IMR-90 (cell line): ENCODE results near the gene ILF3. TPM values are rescaled to one million over a fixed set of nuclear protein-coding genes. Genes with fewer than 3 reads are reported as not detected.

ENCODE experiments used
- ATAC-seq: fragments of 200-7000 bp; cut with Tn5 transposase; 2 replicates; pipeline ENCODE4 v1.9.1; 2020; ENCODE audit warnings: low read depth, mild to moderate bottlenecking, moderate library complexity
- BruUV-seq: library from RNA; stranded (reverse); fragments of 400-500 nt; replicated peaks from 2 replicates; lab custom pipeline; 2021; lab: Mats Ljungman, UMichigan
- CTCF ChIA-PET: fragments of 300-600 bp; formaldehyde crosslinking; extraction: SDS; loops from one replicate; lab custom pipeline; 2021; ENCODE audit warnings: antibody characterized with exemption; lab: Yijun Ruan, JAX
- POLR2A ChIA-PET: fragments of 300-600 bp; sonication (Branson Sonifier 250); formaldehyde crosslinking; loops from one replicate; lab custom pipeline; 2022; ENCODE audit warnings: antibody characterized with exemption; ENCODE audit not compliant: unreplicated experiment; lab: Charles Lee
- DNase-seq: peaks from one replicate; pipeline ENCODE4 v3.0.0; 2013
- H2AFZ ChIP-seq: replicated peaks from 2 replicates; pipeline ENCODE3; 2013; ENCODE audit warnings: low read length, mild to moderate bottlenecking; ENCODE audit not compliant: poor library complexity
- H2AK5ac ChIP-seq: 2 replicates; pipeline ENCODE4 v1.6.1; 2013; ENCODE audit warnings: low read depth, low read length, inconsistent platforms
- H2AK9ac ChIP-seq: replicated peaks from 2 replicates; pipeline ENCODE3; 2013; ENCODE audit warnings: mild to moderate bottlenecking, low read depth, low read length, moderate library complexity; ENCODE audit not compliant: poor library complexity
- H2BK120ac ChIP-seq: 2 replicates; pipeline ENCODE4 v1.6.1; 2013; ENCODE audit warnings: low read depth, low read length, inconsistent platforms
- H2BK15ac ChIP-seq: 3 replicates; pipeline ENCODE4 v1.6.1; 2013; ENCODE audit warnings: low read depth, low read length, inconsistent platforms
- H2BK20ac ChIP-seq: 2 replicates; pipeline ENCODE4 v1.6.1; 2013; ENCODE audit warnings: low read depth, mild to moderate bottlenecking, inconsistent platforms, low read length, moderate library complexity
- H2BK5ac ChIP-seq: 2 replicates; pipeline ENCODE4 v1.6.1; 2013; ENCODE audit warnings: mild to moderate bottlenecking, low read depth, low read length, inconsistent platforms; ENCODE audit not compliant: poor library complexity, severe bottlenecking
- H3K14ac ChIP-seq: replicated peaks from 2 replicates; pipeline ENCODE4 v1.6.1; 2013; ENCODE audit warnings: low read depth, low read length, inconsistent platforms
- H3K18ac ChIP-seq: 2 replicates; pipeline ENCODE4 v1.6.1; 2013; ENCODE audit warnings: low read depth, low read length, control low read depth
- H3K23ac ChIP-seq: 2 replicates; pipeline ENCODE4 v1.6.1; 2013; ENCODE audit warnings: low read depth, low read length, inconsistent platforms
- H3K27ac ChIP-seq: 2 replicates; pipeline ENCODE4 v1.5.1; 2013; ENCODE audit warnings: mild to moderate bottlenecking, control low read depth, low read length; ENCODE audit not compliant: insufficient read depth
- H3K27me3 ChIP-seq: 2 replicates; pipeline ENCODE4 v1.6.1; 2013; ENCODE audit warnings: low read length; ENCODE audit not compliant: control insufficient read depth, insufficient read depth
- H3K36me3 ChIP-seq: 2 replicates; pipeline ENCODE4 v1.6.1; 2013; ENCODE audit warnings: low read length, mixed read lengths; ENCODE audit not compliant: control insufficient read depth, insufficient read depth
- H3K4ac ChIP-seq: 2 replicates; pipeline ENCODE4 v1.6.1; 2013; ENCODE audit warnings: low read depth, low read length, inconsistent platforms
- H3K4me1 ChIP-seq: 2 replicates; pipeline ENCODE4 v1.6.1; 2013; ENCODE audit warnings: low read length, mixed read lengths; ENCODE audit not compliant: control insufficient read depth, insufficient read depth
- H3K4me2 ChIP-seq: 2 replicates; pipeline ENCODE4 v1.6.1; 2013; ENCODE audit warnings: low read depth, mild to moderate bottlenecking, control low read depth, low read length, moderate library complexity
- H3K4me3 ChIP-seq: 2 replicates; pipeline ENCODE4 v1.5.1; 2013; ENCODE audit warnings: low read depth, mild to moderate bottlenecking, control low read depth, low read length, moderate library complexity; ENCODE audit not compliant: insufficient read depth
- H3K56ac ChIP-seq: 2 replicates; pipeline ENCODE4 v1.6.1; 2013; ENCODE audit warnings: low read length, inconsistent platforms; ENCODE audit not compliant: insufficient read depth; ENCODE audit errors: extremely low read depth
- H3K79me1 ChIP-seq, 2 experiments: 2 replicates each; pipeline ENCODE4 v1.6.1; 2013; ENCODE audit warnings: low read length in 2 of 2, inconsistent platforms in 1 of 2, low read depth in 1 of 2
- H3K9ac ChIP-seq: 2 replicates; pipeline ENCODE4 v1.6.1; 2013; ENCODE audit warnings: low read depth, low read length, control low read depth
- H3K9me1 ChIP-seq: 2 replicates; pipeline ENCODE4 v1.6.1; 2013; ENCODE audit warnings: low read length, inconsistent platforms; ENCODE audit not compliant: insufficient read depth
- H3K9me3 ChIP-seq: 2 replicates; pipeline ENCODE4 v1.6.1; 2013; ENCODE audit warnings: low read length; ENCODE audit not compliant: control insufficient read depth, insufficient read depth
- H4K20me1 ChIP-seq: 2 replicates; pipeline ENCODE4 v1.6.1; 2013; ENCODE audit warnings: low read length, inconsistent platforms; ENCODE audit not compliant: insufficient read depth
- H4K5ac ChIP-seq: 2 replicates; pipeline ENCODE4 v1.6.1; 2013; ENCODE audit warnings: mild to moderate bottlenecking, low read depth, low read length, control low read depth
- H4K8ac ChIP-seq, 2 experiments: 2 replicates each; pipeline ENCODE4 v1.6.1; 2013; ENCODE audit warnings: low read depth in 2 of 2, low read length in 2 of 2, control low read depth in 1 of 2, inconsistent platforms in 1 of 2
- H4K91ac ChIP-seq: 2 replicates; pipeline ENCODE4 v1.6.1; 2013; ENCODE audit warnings: low read depth, low read length, inconsistent platforms; ENCODE audit not compliant: insufficient read depth
- BHLHE40 ChIP-seq: fragments of 150-350 bp; IDR thresholded peaks from 2 replicates; pipeline ENCODE4 v1.6.1; 2016; ENCODE audit warnings: mild to moderate bottlenecking, low read depth, low read length
- CEBPB ChIP-seq: IDR thresholded peaks from 2 replicates; pipeline ENCODE4 v1.6.1; 2012; ENCODE audit warnings: low read depth, low read length, improper control_type of control experiment
- FOS ChIP-seq: fragments of 150-350 bp; IDR thresholded peaks from 2 replicates; pipeline ENCODE4 v1.6.1; 2016; ENCODE audit warnings: low read depth, low read length
- MAZ ChIP-seq: IDR thresholded peaks from 2 replicates; pipeline ENCODE4 v1.6.1; 2012; ENCODE audit warnings: low read depth, mild to moderate bottlenecking, low read length, improper control_type of control experiment, moderate library complexity, borderline replicate concordance
- MXI1 ChIP-seq: IDR thresholded peaks from 2 replicates; pipeline ENCODE4 v1.6.1; 2012; ENCODE audit warnings: low read depth, mild to moderate bottlenecking, low read length, moderate library complexity, borderline replicate concordance
- NFE2L2 ChIP-seq: fragments of 150-350 bp; IDR thresholded peaks from 2 replicates; pipeline ENCODE4 v1.6.1; 2016; ENCODE audit warnings: low read depth, mild to moderate bottlenecking, low read length
- POLR2A ChIP-seq: IDR thresholded peaks from 2 replicates; pipeline ENCODE4 v1.6.1; 2012; ENCODE audit warnings: mild to moderate bottlenecking, low read depth, low read length
- RAD21 ChIP-seq: IDR thresholded peaks from 2 replicates; pipeline ENCODE4 v1.6.1; 2012; ENCODE audit warnings: low read length, improper control_type of control experiment
- RCOR1 ChIP-seq: IDR thresholded peaks from 2 replicates; pipeline ENCODE4 v1.6.1; 2012; ENCODE audit warnings: mild to moderate bottlenecking, low read length, improper control_type of control experiment; ENCODE audit not compliant: insufficient replicate concordance
- RFX5 ChIP-seq: IDR thresholded peaks from 2 replicates; pipeline ENCODE4 v1.8.0; 2012; ENCODE audit warnings: low read depth, mild to moderate bottlenecking, low read length, moderate library complexity
- SMC3 ChIP-seq: fragments of 150-350 bp; IDR thresholded peaks from 2 replicates; pipeline ENCODE4 v1.6.1; 2016; ENCODE audit warnings: low read depth, mild to moderate bottlenecking, antibody characterized with exemption, low read length, moderate library complexity
- WGBS, 2 experiments: methylation state at CpG; one replicate each; pipeline versions ENCODE4 v1.1.5 to v1.1.7; 2013; ENCODE audit warnings: missing lambda C conversion rate in 2 of 2; ENCODE audit not compliant: insufficient read length in 1 of 2; ENCODE audit errors: extremely low coverage in 2 of 2; 5-methylcytosine and 5-hydroxymethylcytosine counted together
- dilution Hi-C: fragments of 300-500 bp; cut with HindIII; formaldehyde crosslinking; loops from one replicate; pipeline ENCODE4 v1.14.3; 2018; ENCODE audit warnings: low sequenced_read_pairs; ENCODE audit not compliant: unreplicated experiment
- in situ Hi-C: fragments of 300-500 bp; cut with MboI; formaldehyde crosslinking; loops from 3 replicates; pipeline ENCODE4 v1.14.3; 2019; ENCODE audit warnings: low sequenced_read_pairs, inconsistent platforms, mixed read lengths
- intact Hi-C: fragments of 100-400 bp; cut with micrococcal nuclease; formaldehyde crosslinking; loops from 2 replicates; pipeline ENCODE4 v1.10.0; 2022
- polyA plus RNA-seq, 3 experiments: library from polyadenylated mRNA; depleted of rRNA; stranded (reverse); fragments of >200 nt; gene quantifications; 2 replicates each; pipeline ENCODE4 v1.2.3, GENCODE V29; 2012; ENCODE audit warnings: low replicate concordance in 1 of 3
- total RNA-seq: library from RNA; depleted of rRNA; stranded (reverse); fragments of >200 nt; gene quantifications from 2 replicates; pipeline ENCODE4 v1.2.3, GENCODE V29; 2012
- TF ChIP-seq, protein P1 (sequence below): conservative IDR thresholded peaks from 2 replicates; pipeline ENCODE4 v1.5.1; 2012; ENCODE audit warnings: mild to moderate bottlenecking, low read depth, low read length, improper control_type of control experiment
- TF ChIP-seq, protein P2 (sequence below): fragments of 150-350 bp; IDR thresholded peaks from 2 replicates; pipeline ENCODE4 v1.6.1; 2017; ENCODE audit warnings: mild to moderate bottlenecking, antibody characterized with exemption, low read length, low read depth

The ILF3 gene
- total and polyA plus RNA-seq, 2 of the 4 experiments (the other 2 are of a cell fraction) = 120 to 166 TPM

DNA sequence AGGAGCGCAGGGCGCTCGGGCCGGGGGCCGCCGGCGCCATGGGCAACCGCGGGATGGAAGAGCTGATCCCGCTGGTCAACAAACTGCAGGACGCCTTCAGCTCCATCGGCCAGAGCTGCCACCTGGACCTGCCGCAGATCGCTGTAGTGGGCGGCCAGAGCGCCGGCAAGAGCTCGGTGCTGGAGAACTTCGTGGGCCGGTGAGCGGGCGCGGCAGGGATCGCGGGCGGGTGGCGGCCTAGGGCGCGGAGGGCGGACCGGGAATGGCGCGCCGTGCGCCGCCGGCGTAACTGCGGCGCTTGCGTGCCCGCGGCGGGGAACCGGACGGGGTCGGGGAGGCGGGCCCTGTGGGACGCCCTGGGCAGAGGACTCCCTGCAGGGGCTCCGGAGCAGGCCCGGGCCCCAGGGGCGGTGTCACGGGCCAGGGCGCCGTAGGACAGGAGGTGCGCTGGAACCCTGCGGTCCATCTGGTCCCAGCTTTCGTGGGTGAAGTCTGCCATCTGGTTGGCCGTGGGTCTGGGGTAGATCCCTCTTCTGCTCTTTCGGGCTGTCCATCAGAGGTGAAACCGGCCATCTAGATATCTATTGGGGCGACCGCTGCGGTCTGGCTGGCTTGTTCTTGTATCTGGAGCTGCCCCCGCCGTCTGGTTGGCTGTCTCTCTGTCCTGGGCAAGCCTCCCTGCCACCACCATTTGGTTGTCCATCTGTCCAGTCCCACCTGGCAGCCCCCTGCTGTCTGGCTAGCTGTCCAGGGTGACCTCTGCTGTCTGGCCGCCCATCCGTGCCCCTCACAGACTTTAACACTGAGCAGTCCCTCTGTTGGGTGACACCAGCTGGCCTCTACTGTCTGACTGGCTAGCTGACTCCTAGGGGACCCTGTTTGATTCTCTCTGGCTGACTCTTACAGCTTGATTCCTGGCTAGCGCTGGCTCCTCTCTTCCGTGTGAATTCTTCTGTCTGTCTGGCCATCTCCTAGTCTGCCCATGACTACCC, 64.4 kb downstream of the ILF3 start:
- Histone ChIP-seq H4K20me1 (peaks cover 54% of the 10 kb centered on the region), H4K91ac (peak overlapping the region; percentile 79), H3K9me3 (no peaks in the 10 kb centered on the region), H3K23ac (peak overlapping the region; percentile 86), H2AK9ac (peak overlapping the region; percentile 99), H3K4me1 (peaks cover 7% of the 10 kb centered on the region), H3K14ac (peak overlapping the region; percentile 59; the same call in 1 of the 2 replicates), H2BK120ac (no peak overlapping the region), H2AFZ (peak overlapping the region; percentile 91), H3K56ac (peak overlapping the region; percentile 56), H2BK20ac (no peak overlapping the region), H4K5ac (no peak overlapping the region; the same call in 1 of the 2 replicates), H3K9ac (peak overlapping the region; percentile 76), H3K36me3 (no peaks in the 10 kb centered on the region), H3K9me1 (peaks cover 13% of the 10 kb centered on the region), H4K8ac (peak overlapping the region in 1 of 2 experiments; percentile 87; a peak in 2 of 4 replicates), H3K27me3 (no peaks in the 10 kb centered on the region), H3K27ac (peak overlapping the region; percentile 78), H3K79me1 (peaks cover 0 to 37% of the 10 kb centered on the region in 2 experiments; a peak in 2 of 4 replicates), H3K4me2 (peak overlapping the region; percentile 97), H3K18ac (no peak overlapping the region), H3K4me3 (peak overlapping the region; percentile 82), H2AK5ac (peak overlapping the region; percentile 68), H2BK15ac (no peak overlapping the region), H3K4ac (peak overlapping the region; percentile 83), H2BK5ac (peak overlapping the region; percentile 74)
- dilution Hi-C loops = no loop called here
- in situ Hi-C loops = no loop called here
- 1% methylated on average over 42 of the region's 70 CpGs; no CpG with 5 or more reads in 1 of the 2 experiments for WGBS, 2 experiments
- intact Hi-C loops = loop anchor here (10.0 kb wide), 1 partner anchor 56 kb away; no protein-coding TSS in a partner anchor
- CTCF ChIA-PET = interaction anchor here (0.5 to 3.0 kb wide), 7 partner anchors 12 to 1165 kb away, joined by 3 to 23 read pairs (median 5); partner anchors contain the start of genes QTRT1 and TMED1
- peak; percentile 28 for DNase-seq
- no TSS peak for BruUV-seq
- ATAC-seq = peak; percentile 43
- POLR2A ChIA-PET = interaction anchor here (1.0 kb wide), 1 partner anchor 146 kb away, joined by 3 read pairs; no protein-coding TSS in a partner anchor
- TF ChIP-seq MAZ (no peak), BHLHE40 (no peak), RAD21 (no peak), RCOR1 (no peak), RFX5 (no peak), NFE2L2 (no peak), CEBPB (no peak), FOS (no peak), POLR2A (peak; percentile 50; the same call in 1 of the 2 replicates), SMC3 (no peak), MXI1 (peak; percentile 51; the same call in 1 of the 2 replicates)
- TF ChIP-seq, protein P1, sequence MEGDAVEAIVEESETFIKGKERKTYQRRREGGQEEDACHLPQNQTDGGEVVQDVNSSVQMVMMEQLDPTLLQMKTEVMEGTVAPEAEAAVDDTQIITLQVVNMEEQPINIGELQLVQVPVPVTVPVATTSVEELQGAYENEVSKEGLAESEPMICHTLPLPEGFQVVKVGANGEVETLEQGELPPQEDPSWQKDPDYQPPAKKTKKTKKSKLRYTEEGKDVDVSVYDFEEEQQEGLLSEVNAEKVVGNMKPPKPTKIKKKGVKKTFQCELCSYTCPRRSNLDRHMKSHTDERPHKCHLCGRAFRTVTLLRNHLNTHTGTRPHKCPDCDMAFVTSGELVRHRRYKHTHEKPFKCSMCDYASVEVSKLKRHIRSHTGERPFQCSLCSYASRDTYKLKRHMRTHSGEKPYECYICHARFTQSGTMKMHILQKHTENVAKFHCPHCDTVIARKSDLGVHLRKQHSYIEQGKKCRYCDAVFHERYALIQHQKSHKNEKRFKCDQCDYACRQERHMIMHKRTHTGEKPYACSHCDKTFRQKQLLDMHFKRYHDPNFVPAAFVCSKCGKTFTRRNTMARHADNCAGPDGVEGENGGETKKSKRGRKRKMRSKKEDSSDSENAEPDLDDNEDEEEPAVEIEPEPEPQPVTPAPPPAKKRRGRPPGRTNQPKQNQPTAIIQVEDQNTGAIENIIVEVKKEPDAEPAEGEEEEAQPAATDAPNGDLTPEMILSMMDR = no peak
- TF ChIP-seq, protein P2, sequence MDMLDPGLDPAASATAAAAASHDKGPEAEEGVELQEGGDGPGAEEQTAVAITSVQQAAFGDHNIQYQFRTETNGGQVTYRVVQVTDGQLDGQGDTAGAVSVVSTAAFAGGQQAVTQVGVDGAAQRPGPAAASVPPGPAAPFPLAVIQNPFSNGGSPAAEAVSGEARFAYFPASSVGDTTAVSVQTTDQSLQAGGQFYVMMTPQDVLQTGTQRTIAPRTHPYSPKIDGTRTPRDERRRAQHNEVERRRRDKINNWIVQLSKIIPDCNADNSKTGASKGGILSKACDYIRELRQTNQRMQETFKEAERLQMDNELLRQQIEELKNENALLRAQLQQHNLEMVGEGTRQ = no peak
